ENCODE results near the gene UBA7. TPM values are rescaled to one million over a fixed set of nuclear protein-coding genes. Genes with fewer than 3 reads are reported as not detected.

UBA7 gene
- total RNA-seq, 1 experiment from 2014 or later, result 0.85 TPM

DNA sequence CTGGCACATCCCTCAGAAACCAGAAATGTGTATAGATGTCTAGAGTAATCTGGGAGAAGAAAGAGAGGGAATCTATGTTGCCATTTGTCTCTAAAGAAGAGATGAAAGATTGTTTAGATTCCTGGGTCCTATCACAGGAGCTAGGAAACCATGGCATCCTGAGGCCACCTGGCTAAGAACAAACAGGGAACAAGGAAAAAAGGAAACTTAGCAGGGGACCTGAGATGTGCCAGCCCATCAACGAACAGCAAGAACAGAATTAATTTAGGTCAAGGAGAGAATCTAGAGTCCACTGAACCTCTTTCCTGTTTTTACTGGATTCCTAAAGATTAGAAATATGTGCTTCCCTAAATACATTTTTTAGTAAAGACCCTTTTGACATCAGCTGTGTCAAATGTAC lies 57.7 kb downstream of the UBA7 start:
- Histone ChIP-seq H3K4me1 (no peaks in the 10 kb centered on the region), H3K4me3 (no peak overlapping the region), H3K27me3 (no peaks in the 10 kb centered on the region), H3K9me3 (replicated peaks) (no peaks in the 10 kb centered on the region), H3K36me3 (no peaks in the 10 kb centered on the region), H3K27ac (no peak overlapping the region)
- DNase-seq, result no peak

Other genes with a start within 250 kb of the UBA7 start
- gene APEH, start 139.6 kb downstream of the UBA7 start, total RNA-seq (2014; rRNA removed; shearing (Covaris generic)), result 61.8 and 63.0 TPM in 2 replicates
- gene MST1, start 124.5 kb downstream of the UBA7 start, total RNA-seq (2014; rRNA removed; shearing (Covaris generic)), result 0.84 and 3.3 TPM in 2 replicates
- gene RNF123, start 124.4 kb downstream of the UBA7 start, total RNA-seq (2014; rRNA removed; shearing (Covaris generic)), result 12.0 and 12.3 TPM in 2 replicates
- 3.9 and 4.2 TPM in 2 replicates for gene AMIGO3, start 94.3 kb downstream of the UBA7 start, total RNA-seq (2014; rRNA removed; shearing (Covaris generic))
- gene GMPPB, start 90.0 kb downstream of the UBA7 start, total RNA-seq (2014; rRNA removed; shearing (Covaris generic)), result 12.9 and 14.6 TPM in 2 replicates
- gene IP6K1, start 27.4 kb downstream of the UBA7 start, total RNA-seq (2014; rRNA removed; shearing (Covaris generic)), result 28.7 and 30.3 TPM in 2 replicates
- not detected in 2 replicates for gene CDHR4, start 14.1 kb downstream of the UBA7 start, total RNA-seq (2014; rRNA removed; shearing (Covaris generic))
- 0.20 and 0.61 TPM in 2 replicates for gene INKA1, start 10.7 kb downstream of the UBA7 start, total RNA-seq (2014; rRNA removed; shearing (Covaris generic))
- gene TRAIP, start 42.6 kb upstream of the UBA7 start, total RNA-seq (2014; rRNA removed; shearing (Covaris generic)), result 14.5 and 15.6 TPM in 2 replicates
- gene CAMKV, start 56.0 kb upstream of the UBA7 start, total RNA-seq (2014; rRNA removed; shearing (Covaris generic)), result not detected in 2 replicates
- gene MST1R, start 89.9 kb upstream of the UBA7 start, total RNA-seq (2014; rRNA removed; shearing (Covaris generic)), result not detected in 2 replicates
- 5.4 and 6.1 TPM in 2 replicates for gene MON1A, start 115.9 kb upstream of the UBA7 start, total RNA-seq (2014; rRNA removed; shearing (Covaris generic))
- 51.0 and 58.1 TPM in 2 replicates for gene RBM6, start 126.2 kb upstream of the UBA7 start, total RNA-seq (2014; rRNA removed; shearing (Covaris generic))